Measurements from ENCODE around the gene COL27A1.

- TF ChIP-seq CTCF (IDR thresholded peaks at IDR 0.05): peak in 1 of 6 experiments; percentile 9
- no peak for TF ChIP-seq POLR2A (IDR thresholded peaks at IDR 0.05)
Observed at GRCh38 chr9:114233491-114234185, 78.3 kb downstream of the COL27A1 start.

Data from adrenal gland (tissue), 5 donors.